HL-60 (cell line): Measurements from ENCODE around the gene CCND2.

Source experiments
- DNase-seq, 2 experiments: peaks; one replicate each; pipeline ENCODE4 v3.0.0-alpha.2; 2010 to 2020; ENCODE audit warnings: low read depth in 1 of 2, low spot score in 1 of 2
- H3K27ac ChIP-seq: fragments of 250-450 bp; sonication (Bioruptor Pico); replicated peaks from 2 replicates; pipeline ENCODE4 v1.5.1; 2020; ENCODE audit warnings: mild to moderate bottlenecking, moderate library complexity
- H3K27me3 ChIP-seq: fragments of 250-450 bp; sonication (Bioruptor Pico); 2 replicates; pipeline ENCODE4 v1.5.1; 2021; ENCODE audit warnings: mild to moderate bottlenecking, moderate library complexity; ENCODE audit not compliant: insufficient read depth, poor library complexity, severe bottlenecking
- H3K4me3 ChIP-seq: replicated peaks from 2 replicates; pipeline ENCODE4 v1.5.1; 2011; ENCODE audit warnings: mild to moderate bottlenecking, control low read depth, low read length; ENCODE audit not compliant: insufficient read depth
- CTCF ChIP-seq: IDR thresholded peaks from one replicate; pipeline ENCODE4 v1.5.1; 2011; ENCODE audit warnings: low read length, control low read depth, inconsistent platforms; ENCODE audit not compliant: insufficient read depth
- GABPA ChIP-seq: IDR thresholded peaks from 2 replicates; pipeline ENCODE4 v1.6.1; 2012; ENCODE audit warnings: low read depth
- POLR2AphosphoS5 ChIP-seq: IDR thresholded peaks from 2 replicates; pipeline ENCODE4 v1.6.1; 2012; ENCODE audit warnings: low read depth
- REST ChIP-seq: IDR thresholded peaks from 2 replicates; pipeline ENCODE4 v1.6.1; 2012; ENCODE audit warnings: low read depth; ENCODE audit not compliant: insufficient replicate concordance
- SPI1 ChIP-seq: IDR thresholded peaks from 2 replicates; pipeline ENCODE4 v1.6.1; 2012; ENCODE audit warnings: low read depth, mild to moderate bottlenecking, borderline replicate concordance

CCND2 gene

GRCh38 chr12:4282892-4283511 is 9.4 kb downstream of the CCND2 start:
- TF ChIP-seq SPI1: no peak
- no peak for TF ChIP-seq REST
- no peak for TF ChIP-seq GABPA
- no peak overlapping the region for H3K4me3 ChIP-seq
- no peaks in the 10 kb centered on the region for H3K27me3 ChIP-seq
- no peak overlapping the region for H3K27ac ChIP-seq
- DNase-seq: no peak

GRCh38 chr12:4283512-4284255 is 10.1 kb downstream of the CCND2 start:
- H3K27ac ChIP-seq: no peak overlapping the region
- H3K4me3 ChIP-seq: no peak overlapping the region
- no peaks in the 10 kb centered on the region for H3K27me3 ChIP-seq
- DNase-seq: no peak
- TF ChIP-seq REST: no peak
- no peak for TF ChIP-seq CTCF
- no peak for TF ChIP-seq SPI1
- TF ChIP-seq POLR2AphosphoS5: no peak
- TF ChIP-seq GABPA: no peak

GRCh38 chr12:4284306-4284705 is 10.7 kb downstream of the CCND2 start:
- no peak for TF ChIP-seq POLR2AphosphoS5
- no peak for TF ChIP-seq GABPA
- TF ChIP-seq SPI1: no peak
- TF ChIP-seq CTCF: no peak
- TF ChIP-seq REST: no peak
- Histone ChIP-seq H3K27ac (no peak overlapping the region), H3K4me3 (no peak overlapping the region), H3K27me3 (no peaks in the 10 kb centered on the region)
- DNase-seq: no peak
